Activated CD8-positive, alpha-beta memory T cell treated with anti-CD3 and anti-CD28 coated beads, Interleukin-2, amount 50 U/mL, for 1 hour (primary cell): ENCODE results near the gene CTSZ.
"Not testable (repeated sequence)": the region's sequence is repeated elsewhere in the genome, so short reads cannot be mapped to it uniquely, and the experiment has no call there.

ENCODE experiments used
- DNase-seq: peaks from one replicate; pipeline ENCODE4 v3.0.0-alpha.2; 2020; ENCODE audit errors: extremely low read depth

CTSZ gene

GRCh38 chr20:59006864-59007664 is at the start of gene CTSZ:
Gene CTSZ (minus strand): TSS chr20:59007254. CDS start chr20:59007128, 126 bp downstream.
- DNase-seq = no peak

- no peak for DNase-seq
These were observed 48.2 kb upstream of the CTSZ start for GRCh38 chr20:59055302-59055701.

GRCh38 chr20:59051666-59052185 is 44.7 kb upstream of the CTSZ start:
- no peak for DNase-seq

GRCh38 chr20:59050437-59050836 is 43.4 kb upstream of the CTSZ start:
- DNase-seq = no peak

GRCh38 chr20:59048681-59049030 is 41.6 kb upstream of the CTSZ start:
- no peak for DNase-seq

GRCh38 chr20:59047938-59048680 is 41.1 kb upstream of the CTSZ start:
- no peak for DNase-seq

- no peak for DNase-seq
These were observed 39.8 kb upstream of the CTSZ start for GRCh38 chr20:59046862-59047261.

- DNase-seq = no peak
These were observed 37.7 kb upstream of the CTSZ start for GRCh38 chr20:59044796-59045195.

GRCh38 chr20:59044295-59044694 is 37.2 kb upstream of the CTSZ start:
- DNase-seq = no peak

- no peak for DNase-seq
These were observed 36.6 kb upstream of the CTSZ start for GRCh38 chr20:59043698-59044097.

- DNase-seq = peak; percentile 78
These were observed 36.0 kb upstream of the CTSZ start for GRCh38 chr20:59042796-59043631.

- DNase-seq = no peak
These were observed 35.2 kb upstream of the CTSZ start, which contains the start of gene PRELID3B for GRCh38 chr20:59042151-59042795. Gene PRELID3B (minus strand): TSS chr20:59042786. CDS start chr20:59042730, 56 bp downstream.

- DNase-seq = not testable (repeated sequence)
These were observed 34.4 kb upstream of the CTSZ start for GRCh38 chr20:59041487-59041886.

GRCh38 chr20:59040667-59041066 is 33.6 kb upstream of the CTSZ start:
- DNase-seq = no peak

GRCh38 chr20:59039233-59039632 is 32.2 kb upstream of the CTSZ start:
- DNase-seq = no peak

GRCh38 chr20:59037386-59037785 is 30.3 kb upstream of the CTSZ start:
- no peak for DNase-seq

- DNase-seq = no peak
These were observed 28.3 kb upstream of the CTSZ start for GRCh38 chr20:59035381-59035780.

GRCh38 chr20:59033616-59034165 is 26.6 kb upstream of the CTSZ start:
- no peak for DNase-seq

- no peak for DNase-seq
These were observed 26.0 kb upstream of the CTSZ start for GRCh38 chr20:59033093-59033492.

- DNase-seq = no peak
These were observed 25.6 kb upstream of the CTSZ start for GRCh38 chr20:59032713-59033059.

- peak; percentile 87 for DNase-seq
These were observed 25.1 kb upstream of the CTSZ start, which contains the start of gene ATP5F1E for GRCh38 chr20:59032023-59032712. Gene ATP5F1E (minus strand): TSS chr20:59032335. CDS start chr20:59032251, 84 bp downstream.
